Keratinocyte (primary cell): ENCODE results near the gene EPHA2. TPM values are rescaled to one million over a fixed set of nuclear protein-coding genes. Genes with fewer than 3 reads are reported as not detected.

Source experiments
- DNase-seq: peaks from one replicate; pipeline ENCODE4 v3.0.0-alpha.2; 2011; ENCODE audit warnings: low read depth, missing footprints, low spot score
- FAIRE-seq: peaks from 2 replicates; lab custom pipeline; 2011; peaks lifted over from hg19 to GRCh38; lab: Jason Lieb, UNC
- H2AFZ ChIP-seq: 2 replicates; pipeline ENCODE4 v1.6.0; 2012; ENCODE audit warnings: low read length, control low read depth, inconsistent platforms; ENCODE audit not compliant: control insufficient read depth
- H3K27ac ChIP-seq: 2 replicates; pipeline ENCODE4 v1.5.1; 2011; ENCODE audit warnings: low read length; ENCODE audit not compliant: control insufficient read depth, insufficient read depth
- H3K27me3 ChIP-seq: 3 replicates; pipeline ENCODE4 v1.6.0; 2011; ENCODE audit warnings: low read length; ENCODE audit not compliant: control insufficient read depth, insufficient read depth; ENCODE audit errors: extremely low read depth
- H3K36me3 ChIP-seq, 2 experiments: 2 replicates in 1 of 2; 3 replicates in 1 of 2; pipeline ENCODE4 v1.5.1; 2011; ENCODE audit warnings: low read length in 2 of 2, mild to moderate bottlenecking in 1 of 2; ENCODE audit not compliant: control insufficient read depth in 2 of 2, insufficient read depth in 2 of 2; ENCODE audit errors: extremely low read depth in 1 of 2
- H3K4me1 ChIP-seq: 3 replicates; pipeline ENCODE4 v1.5.1; 2011; ENCODE audit warnings: low read length; ENCODE audit not compliant: control insufficient read depth, insufficient read depth; ENCODE audit errors: extremely low read depth
- H3K4me2 ChIP-seq: 3 replicates; pipeline ENCODE4 v1.6.0; 2011; ENCODE audit warnings: low read depth, low read length; ENCODE audit not compliant: control insufficient read depth, insufficient read depth; ENCODE audit errors: extremely low read depth
- H3K4me3 ChIP-seq, 3 experiments: fragments of 200-600 bp in 1 of 3; sonication (generic) in 1 of 3; 2 replicates in 2 of 3; 3 replicates in 1 of 3; pipeline ENCODE4 v1.5.1; 2011 to 2016; ENCODE audit warnings: low read length in 3 of 3, mild to moderate bottlenecking in 3 of 3, control low read depth in 2 of 3, inconsistent platforms in 1 of 3, low read depth in 1 of 3, mixed read lengths in 1 of 3, mixed run types in 1 of 3, moderate library complexity in 1 of 3; ENCODE audit not compliant: control insufficient read depth in 2 of 3, insufficient read depth in 2 of 3; ENCODE audit errors: extremely low read depth in 1 of 3
- H3K79me2 ChIP-seq: 2 replicates; pipeline ENCODE4 v1.6.0; 2012; ENCODE audit warnings: low read length; ENCODE audit not compliant: control insufficient read depth, insufficient read depth
- H3K9ac ChIP-seq: 3 replicates; pipeline ENCODE4 v1.6.0; 2011; ENCODE audit warnings: low read length; ENCODE audit not compliant: control insufficient read depth, insufficient read depth; ENCODE audit errors: extremely low read depth
- H3K9me1 ChIP-seq: 3 replicates; pipeline ENCODE4 v1.6.0; 2011; ENCODE audit warnings: low read length; ENCODE audit not compliant: control insufficient read depth, insufficient read depth; ENCODE audit errors: extremely low read depth
- H3K9me3 ChIP-seq: 2 replicates; pipeline ENCODE4 v1.5.1; 2012; ENCODE audit warnings: low read depth, low read length; ENCODE audit not compliant: control insufficient read depth
- H4K20me1 ChIP-seq: 3 replicates; pipeline ENCODE4 v1.6.0; 2011; ENCODE audit warnings: low read length; ENCODE audit not compliant: control insufficient read depth, insufficient read depth; ENCODE audit errors: extremely low read depth
- EZH2 ChIP-seq: IDR thresholded peaks from one replicate; pipeline ENCODE4 v1.6.1; 2012; ENCODE audit warnings: inconsistent platforms, mild to moderate bottlenecking, low read length, moderate library complexity
- dilution Hi-C: fragments of 300-500 bp; cut with MboI; formaldehyde crosslinking; loops from one replicate; pipeline ENCODE4 v1.7.0; 2020; ENCODE audit warnings: low sequenced_read_pairs; ENCODE audit not compliant: extremely low pct_ligation_motif_present
- polyA plus RNA-seq, 5 experiments: library from polyadenylated mRNA; depleted of rRNA in 3 of 5; stranded (reverse) in 3 of 5; stranded (forward) in 1 of 5; unstranded in 1 of 5; fragments of >200 nt; gene quantifications; 1 replicate in 1 of 5; 2 replicates in 3 of 5; 3 replicates in 1 of 5; pipeline versions ENCODE4 v1.2.1 to v1.2.3, GENCODE V29; 2011 to 2012; ENCODE audit warnings: missing spikeins in 2 of 5, low read depth in 1 of 5, low replicate concordance in 1 of 5
- TF ChIP-seq, protein P1 (sequence below), 3 experiments: IDR thresholded peaks in 1 of 3; conservative IDR thresholded peaks in 1 of 3; optimal IDR thresholded peaks in 1 of 3; 2 replicates in 2 of 3; 3 replicates in 1 of 3; pipeline versions ENCODE3 to v1.5.1; 2011; ENCODE audit warnings: low read length in 3 of 3, mild to moderate bottlenecking in 3 of 3, moderate library complexity in 2 of 3, control low read depth in 1 of 3, inconsistent platforms in 1 of 3; ENCODE audit not compliant: insufficient read depth in 2 of 3; ENCODE audit errors: extremely low read depth in 1 of 3

Gene EPHA2
- polyA plus RNA-seq, 1 donor (not counting 4 experiments of a cell fraction or from before 2014, with no cell fraction given) = 55.6 TPM

DNA sequence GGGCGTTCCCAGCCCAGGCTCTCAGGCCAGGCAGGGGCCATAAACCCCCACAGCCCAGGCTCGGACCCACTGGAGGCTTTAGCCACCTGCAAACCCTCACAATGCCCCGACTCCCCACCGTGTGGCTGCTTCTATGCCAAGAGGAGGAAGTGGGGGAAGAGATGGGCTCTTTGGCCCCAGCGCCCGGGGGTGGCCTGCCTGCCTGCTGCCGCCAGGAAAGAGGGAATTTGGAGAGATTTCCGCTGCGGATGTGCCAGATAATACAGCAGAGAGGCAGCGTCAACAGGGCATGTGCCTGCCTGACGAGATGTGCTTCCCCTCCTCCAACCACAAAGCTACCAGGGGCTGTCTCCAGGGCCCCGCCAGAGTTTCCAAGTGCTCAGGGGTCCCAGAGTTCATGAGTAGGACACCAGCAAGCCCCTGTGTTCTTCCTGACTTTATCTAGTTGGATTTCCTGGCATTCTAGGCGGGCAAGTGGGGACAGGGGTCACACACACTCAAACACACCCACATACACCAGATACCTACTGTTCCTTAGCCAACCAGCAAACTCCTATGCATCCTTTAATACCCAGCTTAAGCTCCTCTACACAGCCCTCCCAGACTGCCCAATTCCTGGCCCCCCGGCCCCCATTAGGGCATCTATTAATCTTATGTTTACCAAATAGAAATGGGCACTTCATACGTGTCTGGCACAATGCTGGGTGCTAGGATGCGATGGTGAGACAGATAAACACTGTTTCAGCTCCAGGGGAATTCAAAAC lies 14.1 kb downstream of the EPHA2 start:
- Histone ChIP-seq H3K4me3 (peak overlapping the region in 2 of 3 experiments; percentile 1 to 44), H3K36me3 (peaks cover 36 to 79% of the 10 kb centered on the region in 2 experiments), H3K9ac (peak overlapping the region; percentile 26), H4K20me1 (peaks cover 53% of the 10 kb centered on the region), H3K9me1 (peaks cover 15% of the 10 kb centered on the region), H2AFZ (no peak overlapping the region), H3K27ac (peak overlapping the region; percentile 56), H3K79me2 (peaks cover 91% of the 10 kb centered on the region), H3K27me3 (no peaks in the 10 kb centered on the region), H3K9me3 (no peaks in the 10 kb centered on the region), H3K4me2 (peak overlapping the region; percentile 67), H3K4me1 (peaks cover 78% of the 10 kb centered on the region)
- FAIRE-seq (no peak), DNase-seq (no peak)
- no peak for TF ChIP-seq EZH2
- TF ChIP-seq, protein P1, sequence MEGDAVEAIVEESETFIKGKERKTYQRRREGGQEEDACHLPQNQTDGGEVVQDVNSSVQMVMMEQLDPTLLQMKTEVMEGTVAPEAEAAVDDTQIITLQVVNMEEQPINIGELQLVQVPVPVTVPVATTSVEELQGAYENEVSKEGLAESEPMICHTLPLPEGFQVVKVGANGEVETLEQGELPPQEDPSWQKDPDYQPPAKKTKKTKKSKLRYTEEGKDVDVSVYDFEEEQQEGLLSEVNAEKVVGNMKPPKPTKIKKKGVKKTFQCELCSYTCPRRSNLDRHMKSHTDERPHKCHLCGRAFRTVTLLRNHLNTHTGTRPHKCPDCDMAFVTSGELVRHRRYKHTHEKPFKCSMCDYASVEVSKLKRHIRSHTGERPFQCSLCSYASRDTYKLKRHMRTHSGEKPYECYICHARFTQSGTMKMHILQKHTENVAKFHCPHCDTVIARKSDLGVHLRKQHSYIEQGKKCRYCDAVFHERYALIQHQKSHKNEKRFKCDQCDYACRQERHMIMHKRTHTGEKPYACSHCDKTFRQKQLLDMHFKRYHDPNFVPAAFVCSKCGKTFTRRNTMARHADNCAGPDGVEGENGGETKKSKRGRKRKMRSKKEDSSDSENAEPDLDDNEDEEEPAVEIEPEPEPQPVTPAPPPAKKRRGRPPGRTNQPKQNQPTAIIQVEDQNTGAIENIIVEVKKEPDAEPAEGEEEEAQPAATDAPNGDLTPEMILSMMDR (optimal IDR thresholded peaks at IDR 0.05 in 1 of 3, IDR thresholded peaks at IDR 0.05 in 1 of 3, conservative IDR thresholded peaks at IDR 0.05 in 1 of 3; ENCODE audit: extremely low read depth in 1 of 3, insufficient read depth in 2 of 3, low read length in 3 of 3) = no peak
- dilution Hi-C loops = no loop called here

DNA sequence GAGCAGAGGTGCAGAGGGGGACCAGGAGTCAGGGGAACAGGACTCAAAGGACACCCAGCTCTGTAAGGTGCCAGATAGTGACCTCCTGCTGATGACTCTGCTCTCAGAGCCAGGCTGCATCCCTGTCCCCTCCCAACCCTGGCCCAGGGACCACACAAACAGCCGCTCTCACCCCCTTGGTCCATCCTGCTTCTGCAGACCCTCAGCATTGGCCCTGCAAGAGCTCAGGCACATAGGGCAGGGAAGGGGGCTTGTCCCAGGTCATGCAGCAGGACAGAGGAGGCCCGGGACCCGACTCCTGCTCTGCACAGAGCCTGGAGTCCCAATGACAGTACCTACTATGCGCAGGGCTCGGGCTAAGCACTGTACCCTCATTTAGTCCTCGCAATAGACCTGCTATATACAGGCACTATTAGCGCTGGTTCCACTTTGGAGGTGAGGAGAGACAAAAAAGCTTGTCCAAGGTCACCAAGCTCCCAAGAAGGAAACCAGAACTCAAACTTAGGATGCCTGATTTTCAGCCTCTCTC lies 15.7 kb downstream of the EPHA2 start:
- TF ChIP-seq, protein P1 (optimal IDR thresholded peaks at IDR 0.05 in 1 of 3, IDR thresholded peaks at IDR 0.05 in 1 of 3, conservative IDR thresholded peaks at IDR 0.05 in 1 of 3; ENCODE audit: extremely low read depth in 1 of 3, insufficient read depth in 2 of 3, low read length in 3 of 3) = no peak
- TF ChIP-seq EZH2 = no peak
- Histone ChIP-seq H3K9me3 (no peaks in the 10 kb centered on the region), H4K20me1 (peaks cover 54% of the 10 kb centered on the region), H3K9me1 (peaks cover 15% of the 10 kb centered on the region), H3K4me2 (peak overlapping the region; percentile 66), H2AFZ (no peak overlapping the region), H3K4me3 (peak overlapping the region in 2 of 3 experiments; percentile 11 to 33), H3K27me3 (no peaks in the 10 kb centered on the region), H3K27ac (peak overlapping the region; percentile 44), H3K9ac (peak overlapping the region; percentile 52), H3K36me3 (peaks cover 44 to 76% of the 10 kb centered on the region in 2 experiments), H3K79me2 (peaks cover 90% of the 10 kb centered on the region), H3K4me1 (peaks cover 62% of the 10 kb centered on the region)
- dilution Hi-C loops = no loop called here
- DNase-seq = no peak
- FAIRE-seq = no peak
